Upper lobe of left lung (tissue), 4 donors: ENCODE measurements around the gene MYO5B.

ENCODE experiments used
- CTCF ChIP-seq, 6 experiments: fragments of 450-650 bp in 4 of 6; fragments of 200-600 bp in 2 of 6; sonication (generic) in 2 of 6; IDR thresholded peaks; one replicate each; pipeline ENCODE4 v1.5.1; 2016 to 2019; ENCODE audit warnings: antibody characterized with exemption in 6 of 6
- POLR2A ChIP-seq, 4 donors: fragments of 450-650 bp; IDR thresholded peaks; one replicate each; pipeline ENCODE4 v1.5.1; 2016 to 2017; ENCODE audit warnings: antibody characterized with exemption in 4 of 4, mild to moderate bottlenecking in 2 of 4
- POLR2AphosphoS5 ChIP-seq, 2 donors: sonication (generic); formaldehyde crosslinking; IDR thresholded peaks; one replicate each; pipeline ENCODE4 v1.5.1; 2017; ENCODE audit warnings: antibody characterized with exemption in 2 of 2

GRCh38 chr18:49924293-49924983, 270.5 kb downstream of the MYO5B start:
- no peak for TF ChIP-seq CTCF (IDR thresholded peaks at IDR 0.05)
- no peak for TF ChIP-seq POLR2A (IDR thresholded peaks at IDR 0.05)
- TF ChIP-seq POLR2AphosphoS5 (IDR thresholded peaks at IDR 0.05), result no peak
